ENCODE data around the gene IRF2BP2.
A peak's percentile ranks its signal among the peaks of the same experiment; 100 is the strongest.

IRF2BP2 gene

DNA sequence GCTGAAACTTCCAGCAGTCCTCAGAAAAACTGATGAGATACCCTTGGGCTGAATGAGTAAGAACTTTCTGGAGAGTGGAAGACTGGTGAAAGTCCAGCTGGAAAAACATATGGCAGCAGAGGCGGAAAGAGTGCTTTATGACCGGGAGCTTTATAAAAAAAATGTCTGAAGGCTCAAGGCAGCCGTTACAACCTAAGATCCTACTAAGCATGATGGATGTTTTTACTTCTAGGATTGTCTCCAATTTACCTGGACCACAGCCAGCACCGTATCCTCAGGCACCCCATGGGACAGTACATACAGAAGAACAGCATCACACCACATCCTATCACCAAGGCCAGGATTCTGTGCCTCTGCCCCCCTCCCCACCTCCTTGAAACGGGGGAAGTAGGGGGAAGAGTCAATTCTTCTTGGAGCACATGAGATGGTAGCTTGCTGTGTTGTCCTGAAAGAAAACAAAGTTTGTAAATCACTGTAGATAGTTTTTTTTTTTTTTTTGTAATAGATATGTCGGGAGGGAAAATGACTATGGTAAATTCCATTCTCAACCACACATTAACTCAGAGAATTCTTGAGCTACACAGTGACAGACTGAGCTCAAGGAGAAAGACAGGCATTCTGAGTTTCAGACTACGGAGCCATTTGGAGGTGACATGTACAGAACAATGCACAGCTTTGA, 11.8 kb upstream of the IRF2BP2 start:
- peak; percentile 80 for ATAC-seq
- TF ChIP-seq ISL1 (CRISPR knock-in tag; IDR thresholded peaks at IDR 0.05) (no peak), TCF4 (CRISPR knock-in tag; IDR thresholded peaks at IDR 0.05; ENCODE audit: borderline replicate concordance) (no peak), SNAI2 (CRISPR knock-in tag; IDR thresholded peaks at IDR 0.05) (no peak), ESRRG (CRISPR knock-in tag; IDR thresholded peaks at IDR 0.05) (no peak), CSDC2 (CRISPR knock-in tag; IDR thresholded peaks at IDR 0.05) (no peak), BACH2 (CRISPR knock-in tag; IDR thresholded peaks at IDR 0.05; ENCODE audit: borderline replicate concordance) (no peak), OSR1 (CRISPR knock-in tag; IDR thresholded peaks at IDR 0.05) (no peak), ARNTL (CRISPR knock-in tag; IDR thresholded peaks at IDR 0.05; ENCODE audit: borderline replicate concordance, low read depth) (no peak), GLIS3 (CRISPR knock-in tag; IDR thresholded peaks at IDR 0.05) (no peak), TSHZ2 (CRISPR knock-in tag; IDR thresholded peaks at IDR 0.05) (no peak), ZNF565 (CRISPR knock-in tag; conservative IDR thresholded peaks at IDR 0.05; ENCODE audit: low read depth) (no peak), TOX (CRISPR knock-in tag; IDR thresholded peaks at IDR 0.05; ENCODE audit: borderline replicate concordance) (no peak; the same call in 1 of the 2 replicates)
- TF ChIP-seq, protein P1, sequence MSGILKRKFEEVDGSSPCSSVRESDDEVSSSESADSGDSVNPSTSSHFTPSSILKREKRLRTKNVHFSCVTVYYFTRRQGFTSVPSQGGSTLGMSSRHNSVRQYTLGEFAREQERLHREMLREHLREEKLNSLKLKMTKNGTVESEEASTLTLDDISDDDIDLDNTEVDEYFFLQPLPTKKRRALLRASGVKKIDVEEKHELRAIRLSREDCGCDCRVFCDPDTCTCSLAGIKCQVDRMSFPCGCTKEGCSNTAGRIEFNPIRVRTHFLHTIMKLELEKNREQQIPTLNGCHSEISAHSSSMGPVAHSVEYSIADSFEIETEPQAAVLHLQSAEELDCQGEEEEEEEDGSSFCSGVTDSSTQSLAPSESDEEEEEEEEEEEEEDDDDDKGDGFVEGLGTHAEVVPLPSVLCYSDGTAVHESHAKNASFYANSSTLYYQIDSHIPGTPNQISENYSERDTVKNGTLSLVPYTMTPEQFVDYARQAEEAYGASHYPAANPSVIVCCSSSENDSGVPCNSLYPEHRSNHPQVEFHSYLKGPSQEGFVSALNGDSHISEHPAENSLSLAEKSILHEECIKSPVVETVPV (CRISPR knock-in tag; IDR thresholded peaks at IDR 0.05), result no peak

DNA sequence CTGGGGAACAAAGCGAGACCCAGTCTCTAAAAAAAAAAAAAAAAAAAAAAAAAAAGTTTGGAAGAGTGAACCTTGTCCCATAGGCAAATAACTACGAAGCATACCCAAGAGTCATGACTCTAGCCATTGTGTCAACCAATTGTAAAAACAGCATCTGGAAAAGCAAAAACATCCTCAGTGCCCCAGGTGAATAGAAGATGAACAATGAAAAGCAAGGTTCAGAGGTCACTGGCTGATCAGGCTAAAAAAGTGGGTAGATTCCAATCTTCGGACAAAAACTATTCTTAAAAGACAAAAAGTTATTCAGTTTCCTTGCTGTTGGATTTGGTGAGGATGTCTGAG, 11.1 kb upstream of the IRF2BP2 start:
- ATAC-seq, result no peak
- TF ChIP-seq RARB (CRISPR knock-in tag; IDR thresholded peaks at IDR 0.05), result no peak
- TF ChIP-seq SNAI2 (CRISPR knock-in tag; IDR thresholded peaks at IDR 0.05), result no peak
- TF ChIP-seq TOX (CRISPR knock-in tag; IDR thresholded peaks at IDR 0.05; ENCODE audit: borderline replicate concordance), result no peak
- TF ChIP-seq, protein P1 (CRISPR knock-in tag; IDR thresholded peaks at IDR 0.05), result no peak
- no peak for TF ChIP-seq ARNTL (CRISPR knock-in tag; IDR thresholded peaks at IDR 0.05; ENCODE audit: borderline replicate concordance, low read depth)
- no peak for TF ChIP-seq CREB5 (CRISPR knock-in tag; IDR thresholded peaks at IDR 0.05; ENCODE audit: low read depth)
- no peak for TF ChIP-seq CSDC2 (CRISPR knock-in tag; IDR thresholded peaks at IDR 0.05)
- no peak for TF ChIP-seq TCF4 (CRISPR knock-in tag; IDR thresholded peaks at IDR 0.05; ENCODE audit: borderline replicate concordance)
- no peak for TF ChIP-seq OSR1 (CRISPR knock-in tag; IDR thresholded peaks at IDR 0.05)
- TF ChIP-seq PPARA (CRISPR knock-in tag; IDR thresholded peaks at IDR 0.05; ENCODE audit: borderline replicate concordance), result no peak
- TF ChIP-seq ZFP30 (CRISPR knock-in tag; IDR thresholded peaks at IDR 0.05), result no peak
- TF ChIP-seq ZC3H10 (CRISPR knock-in tag; IDR thresholded peaks at IDR 0.05), result no peak
- TF ChIP-seq TSHZ2 (CRISPR knock-in tag; IDR thresholded peaks at IDR 0.05), result no peak
- no peak for TF ChIP-seq ZNF565 (CRISPR knock-in tag; conservative IDR thresholded peaks at IDR 0.05; ENCODE audit: low read depth)
- TF ChIP-seq, protein P2, sequence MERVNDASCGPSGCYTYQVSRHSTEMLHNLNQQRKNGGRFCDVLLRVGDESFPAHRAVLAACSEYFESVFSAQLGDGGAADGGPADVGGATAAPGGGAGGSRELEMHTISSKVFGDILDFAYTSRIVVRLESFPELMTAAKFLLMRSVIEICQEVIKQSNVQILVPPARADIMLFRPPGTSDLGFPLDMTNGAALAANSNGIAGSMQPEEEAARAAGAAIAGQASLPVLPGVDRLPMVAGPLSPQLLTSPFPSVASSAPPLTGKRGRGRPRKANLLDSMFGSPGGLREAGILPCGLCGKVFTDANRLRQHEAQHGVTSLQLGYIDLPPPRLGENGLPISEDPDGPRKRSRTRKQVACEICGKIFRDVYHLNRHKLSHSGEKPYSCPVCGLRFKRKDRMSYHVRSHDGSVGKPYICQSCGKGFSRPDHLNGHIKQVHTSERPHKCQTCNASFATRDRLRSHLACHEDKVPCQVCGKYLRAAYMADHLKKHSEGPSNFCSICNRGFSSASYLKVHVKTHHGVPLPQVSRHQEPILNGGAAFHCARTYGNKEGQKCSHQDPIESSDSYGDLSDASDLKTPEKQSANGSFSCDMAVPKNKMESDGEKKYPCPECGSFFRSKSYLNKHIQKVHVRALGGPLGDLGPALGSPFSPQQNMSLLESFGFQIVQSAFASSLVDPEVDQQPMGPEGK (CRISPR knock-in tag; IDR thresholded peaks at IDR 0.05; ENCODE audit: borderline replicate concordance), result no peak
- TF ChIP-seq ZFP3 (CRISPR knock-in tag; IDR thresholded peaks at IDR 0.05), result no peak
- no peak for TF ChIP-seq ISL1 (CRISPR knock-in tag; IDR thresholded peaks at IDR 0.05)
- TF ChIP-seq BACH2 (CRISPR knock-in tag; IDR thresholded peaks at IDR 0.05; ENCODE audit: borderline replicate concordance), result no peak
- TF ChIP-seq GLIS3 (CRISPR knock-in tag; IDR thresholded peaks at IDR 0.05), result no peak

All from SK-N-SH treated with all-trans-retinoic acid at 6 μM for 48 hours (cell line).